ENCODE results near the gene ATP5F1D.
A peak's percentile ranks its signal among the peaks of the same experiment; 100 is the strongest.

The ATP5F1D gene

GRCh38 chr19:1231729-1232637, 9.6 kb upstream of the ATP5F1D start:
- no peak for DNase-seq
- intact Hi-C loops (cut with DNase I): no loop called here

- DNase-seq: peak in 1 of 10 donors; percentile 86
- intact Hi-C loops (cut with DNase I): no loop called here
Observed at GRCh38 chr19:1232652-1233072, 8.9 kb upstream of the ATP5F1D start.

GRCh38 chr19:1233115-1233667, 8.4 kb upstream of the ATP5F1D start:
- DNase-seq: peak in 1 of 10 donors; percentile 83
- intact Hi-C loops (cut with DNase I): no loop called here

GRCh38 chr19:1234051-1234954, 7.2 kb upstream of the ATP5F1D start:
- intact Hi-C loops (cut with DNase I): no loop called here
- DNase-seq: no peak

- intact Hi-C loops (cut with DNase I): loop anchor here (5.0 kb wide), 1 partner anchor 123 kb away; no protein-coding TSS in a partner anchor
- DNase-seq: peak in 1 of 10 donors; percentile 84
Observed at GRCh38 chr19:1234955-1235380, 6.6 kb upstream of the ATP5F1D start.

- DNase-seq: peak in 2 of 10 donors; percentile 85 to 86
- intact Hi-C loops (cut with DNase I): loop anchor here (5.0 kb wide), 1 partner anchor 124 kb away; no protein-coding TSS in a partner anchor
Observed at GRCh38 chr19:1235625-1236538, 5.7 kb upstream of the ATP5F1D start.

GRCh38 chr19:1236576-1236975, 5.0 kb upstream of the ATP5F1D start:
- peak in 2 of 10 donors; percentile 87 to 89 for DNase-seq
- intact Hi-C loops (cut with DNase I): loop anchor here (5.0 kb wide), 1 partner anchor 124 kb away; no protein-coding TSS in a partner anchor

GRCh38 chr19:1237027-1237659, 4.4 kb upstream of the ATP5F1D start:
- no peak for DNase-seq
- intact Hi-C loops (cut with DNase I): loop anchor here (5.0 kb wide), 1 partner anchor 125 kb away; no protein-coding TSS in a partner anchor

GRCh38 chr19:1237754-1238368, 3.7 kb upstream of the ATP5F1D start, which contains the start of gene CBARP:
CBARP (minus strand) TSS chr19:1238005; CDS start chr19:1236100, 1,905 bp downstream.
- intact Hi-C loops (cut with DNase I): loop anchor here (5.0 kb wide), 1 partner anchor 126 kb away; no protein-coding TSS in a partner anchor

GRCh38 chr19:1238369-1239303, 2.9 kb upstream of the ATP5F1D start:
- intact Hi-C loops (cut with DNase I): loop anchor here (5.0 kb wide), 1 partner anchor 126 kb away; no protein-coding TSS in a partner anchor
- DNase-seq: no peak

More at GRCh38 chr19:1237754-1238368, 3.7 kb upstream of the ATP5F1D start, which contains the start of gene CBARP:
- peak in 4 of 10 donors; percentile 45 to 91 (median 77) for DNase-seq

- intact Hi-C loops (cut with DNase I): loop anchor here (5.0 kb wide), 1 partner anchor 127 kb away; no protein-coding TSS in a partner anchor
- DNase-seq: no peak
Observed at GRCh38 chr19:1239420-1239795, 2.1 kb upstream of the ATP5F1D start.

- intact Hi-C loops (cut with DNase I): loop anchor here (1.0 to 5.0 kb wide), 2 partner anchors 19 to 128 kb away; no protein-coding TSS in a partner anchor
- peak; percentile 73 to 99 (median 88) for DNase-seq
Observed at GRCh38 chr19:1239796-1240737, 1.5 kb upstream of the ATP5F1D start.

GRCh38 chr19:1240925-1241324, 626 bp upstream of the ATP5F1D start:
- intact Hi-C loops (cut with DNase I): loop anchor here (1.0 kb wide), 1 partner anchor 20 kb away; no protein-coding TSS in a partner anchor
- peak in 1 of 10 donors; percentile 82 for DNase-seq

- intact Hi-C loops (cut with DNase I): loop anchor here (1.0 kb wide), 1 partner anchor 23 kb away; no protein-coding TSS in a partner anchor
- peak; percentile 73 to 97 (median 86) for DNase-seq
Observed at GRCh38 chr19:1243768-1244692, 2.5 kb downstream of the ATP5F1D start.

Measured in posterior cingulate gyrus (tissue), 11 donors.